GM21367 (cell line): ENCODE results near the gene ZFP36L2.

ENCODE experiments used
- ATAC-seq: cut with Tn5 transposase; IDR thresholded peaks from one replicate; pipeline ENCODE4 v1.9.1; 2021; ENCODE audit not compliant: unreplicated experiment

Gene ZFP36L2

GRCh38 chr2:43248621-43249020 is 22.2 kb upstream of the ZFP36L2 start:
- no peak for ATAC-seq

- no peak for ATAC-seq
Measured at GRCh38 chr2:43246641-43247040, 20.2 kb upstream of the ZFP36L2 start.

GRCh38 chr2:43241558-43241957 is 15.2 kb upstream of the ZFP36L2 start:
- no peak for ATAC-seq

GRCh38 chr2:43240766-43241150 is 14.4 kb upstream of the ZFP36L2 start:
- no peak for ATAC-seq

- ATAC-seq = no peak
Measured at GRCh38 chr2:43239981-43240765, 13.8 kb upstream of the ZFP36L2 start.

GRCh38 chr2:43238813-43239212 is 12.4 kb upstream of the ZFP36L2 start:
- no peak for ATAC-seq

GRCh38 chr2:43238176-43238575 is 11.8 kb upstream of the ZFP36L2 start:
- no peak for ATAC-seq

GRCh38 chr2:43233218-43234212 is 7.1 kb upstream of the ZFP36L2 start:
- no peak for ATAC-seq

GRCh38 chr2:43230951-43231827 is 4.8 kb upstream of the ZFP36L2 start:
- ATAC-seq = no peak

- ATAC-seq = no peak
Measured at GRCh38 chr2:43230351-43230885, 4.0 kb upstream of the ZFP36L2 start.

GRCh38 chr2:43228756-43229659 is 2.6 kb upstream of the ZFP36L2 start:
- ATAC-seq = no peak

- ATAC-seq = no peak
Measured at GRCh38 chr2:43228321-43228751, 1.9 kb upstream of the ZFP36L2 start.

- ATAC-seq = no peak
Measured at GRCh38 chr2:43227830-43228281, 1.4 kb upstream of the ZFP36L2 start.

- no peak for ATAC-seq
Measured at GRCh38 chr2:43226955-43227829, 786 bp upstream of the ZFP36L2 start.

GRCh38 chr2:43225788-43226557 is 433 bp downstream of the ZFP36L2 start:
- ATAC-seq = peak; percentile 20

- no peak for ATAC-seq
Measured at GRCh38 chr2:43225093-43225787, 1.2 kb downstream of the ZFP36L2 start.

- no peak for ATAC-seq
Measured at GRCh38 chr2:43224571-43225092, 1.8 kb downstream of the ZFP36L2 start.
